ENCODE measurements around the gene ADGRA3. TPM values are rescaled to one million over a fixed set of nuclear protein-coding genes. Genes with fewer than 3 reads are reported as not detected.
A peak's percentile ranks its signal among the peaks of the same experiment; 100 is the strongest.

The ADGRA3 gene
- total and polyA plus RNA-seq, 2 donors (not counting 3 experiments of a cell fraction or from before 2014, with no cell fraction given): 17.2 to 36.2 TPM

GRCh38 chr4:22515145-22515887, 550 bp downstream of the ADGRA3 start:
- peak; percentile 77 for DNase-seq (ENCODE audit: low read depth, low spot score)
- intact Hi-C loops (cut with micrococcal nuclease) (loop anchor here (1.0 to 2.0 kb wide), 5 partner anchors 12 to 746 kb away; no protein-coding TSS in a partner anchor), dilution Hi-C loops (cut with MboI; ENCODE audit: extremely low pct_ligation_motif_present, low sequenced_read_pairs) (no loop called here)
- ChIA-PET POLR2A (interaction anchor here (0.6 to 0.7 kb wide), 3 partner anchors 8 to 99 kb away, joined by 3 read pairs; no protein-coding TSS in a partner anchor), CTCF (interaction anchor here (0.7 to 1.6 kb wide), 8 partner anchors 9 to 725 kb away, joined by 3 to 5 read pairs (median 4); no protein-coding TSS in a partner anchor)
- BruUV-seq (replicated peaks): no TSS peak
- Histone ChIP-seq H3K27ac (ENCODE audit: insufficient read depth, low read depth, low read length) (peak overlapping the region; percentile 4), H3K27me3 (ENCODE audit: control insufficient read depth in 2 of 2, insufficient read depth in 2 of 2, low read length in 2 of 2) (no peaks in the 10 kb centered on the region), H3K4me1 (ENCODE audit: control insufficient read depth, extremely low read depth, insufficient read depth, low read length) (peaks cover 17% of the 10 kb centered on the region), H4K20me1 (replicated peaks; ENCODE audit: control insufficient read depth, extremely low read depth, insufficient read depth, low read length) (no peaks in the 10 kb centered on the region), H3K4me3 (replicated peaks in 1 of 3; ENCODE audit: insufficient read depth in 1 of 3, low read depth in 1 of 3, low read length in 3 of 3) (peak overlapping the region; percentile 62 to 85 (median 68)), H3K9me3 (replicated peaks; ENCODE audit: control insufficient read depth, insufficient read depth, low read length) (no peaks in the 10 kb centered on the region), H3K9ac (replicated peaks; ENCODE audit: extremely low read depth, insufficient read depth, low read length) (peak overlapping the region; percentile 69), H3K79me2 (ENCODE audit: control insufficient read depth, insufficient read depth, low read length) (peaks cover 44% of the 10 kb centered on the region), H3K4me2 (ENCODE audit: insufficient read depth, low read length) (peak overlapping the region; percentile 99), H3K36me3 (ENCODE audit: control insufficient read depth in 2 of 2, extremely low read depth in 1 of 2, insufficient read depth in 2 of 2, low read length in 2 of 2) (no peaks in the 10 kb centered on the region), H2AFZ (ENCODE audit: low read depth, low read length) (peak overlapping the region; percentile 95), H3K9me1 (replicated peaks; ENCODE audit: control insufficient read depth, extremely low read depth, insufficient read depth, low read length) (no peaks in the 10 kb centered on the region)
- peak; percentile 77 for FAIRE-seq
- TF ChIP-seq MAX (IDR thresholded peaks at IDR 0.05; ENCODE audit: insufficient read depth, insufficient read length) (peak; percentile 11), POLR2AphosphoS5 (IDR thresholded peaks at IDR 0.05; ENCODE audit: insufficient read depth, low read depth, low read length) (peak; percentile 16), EZH2 (IDR thresholded peaks at IDR 0.05; ENCODE audit: borderline replicate concordance, low read depth, low read length, severe bottlenecking) (no peak)

GRCh38 chr4:22514481-22514880, 1.4 kb downstream of the ADGRA3 start:
- Histone ChIP-seq H2AFZ (ENCODE audit: low read depth, low read length) (peak overlapping the region; percentile 95), H3K27ac (ENCODE audit: insufficient read depth, low read depth, low read length) (peak overlapping the region; percentile 4), H3K79me2 (ENCODE audit: control insufficient read depth, insufficient read depth, low read length) (peaks cover 49% of the 10 kb centered on the region), H3K9ac (replicated peaks; ENCODE audit: extremely low read depth, insufficient read depth, low read length) (peak overlapping the region; percentile 69), H3K9me3 (replicated peaks; ENCODE audit: control insufficient read depth, insufficient read depth, low read length) (no peaks in the 10 kb centered on the region), H3K36me3 (ENCODE audit: control insufficient read depth in 2 of 2, extremely low read depth in 1 of 2, insufficient read depth in 2 of 2, low read length in 2 of 2) (no peaks in the 10 kb centered on the region), H3K9me1 (replicated peaks; ENCODE audit: control insufficient read depth, extremely low read depth, insufficient read depth, low read length) (no peaks in the 10 kb centered on the region), H3K4me2 (ENCODE audit: insufficient read depth, low read length) (peak overlapping the region; percentile 99), H3K27me3 (ENCODE audit: control insufficient read depth in 2 of 2, insufficient read depth in 2 of 2, low read length in 2 of 2) (no peaks in the 10 kb centered on the region), H4K20me1 (replicated peaks; ENCODE audit: control insufficient read depth, extremely low read depth, insufficient read depth, low read length) (no peaks in the 10 kb centered on the region), H3K4me1 (ENCODE audit: control insufficient read depth, extremely low read depth, insufficient read depth, low read length) (peaks cover 17% of the 10 kb centered on the region), H3K4me3 (replicated peaks in 1 of 3; ENCODE audit: insufficient read depth in 1 of 3, low read depth in 1 of 3, low read length in 3 of 3) (peak overlapping the region; percentile 62 to 85 (median 68))
- dilution Hi-C loops (cut with MboI; ENCODE audit: extremely low pct_ligation_motif_present, low sequenced_read_pairs) (no loop called here), intact Hi-C loops (cut with micrococcal nuclease) (loop anchor here (2.0 kb wide), 3 partner anchors 40 to 712 kb away; no protein-coding TSS in a partner anchor)
- TF ChIP-seq MAX (IDR thresholded peaks at IDR 0.05; ENCODE audit: insufficient read depth, insufficient read length) (no peak), POLR2AphosphoS5 (IDR thresholded peaks at IDR 0.05; ENCODE audit: insufficient read depth, low read depth, low read length) (no peak), FOS (IDR thresholded peaks at IDR 0.05; ENCODE audit: borderline replicate concordance, insufficient read depth, low read length) (no peak)
- peak; percentile 84 for FAIRE-seq
- CTCF ChIA-PET: interaction anchor here (0.7 to 1.6 kb wide), 7 partner anchors 8 to 724 kb away, joined by 3 to 4 read pairs (median 3); no protein-coding TSS in a partner anchor
- POLR2A ChIA-PET: interaction anchor here (0.7 kb wide), 2 partner anchors 41 to 98 kb away, joined by 3 read pairs; no protein-coding TSS in a partner anchor
- no peak for DNase-seq (ENCODE audit: low read depth, low spot score)
- TSS peak; percentile 38 for BruUV-seq (replicated peaks)

Data from endothelial cell of umbilical vein (primary cell).